ENCODE measurements around the gene SND1.

DNA sequence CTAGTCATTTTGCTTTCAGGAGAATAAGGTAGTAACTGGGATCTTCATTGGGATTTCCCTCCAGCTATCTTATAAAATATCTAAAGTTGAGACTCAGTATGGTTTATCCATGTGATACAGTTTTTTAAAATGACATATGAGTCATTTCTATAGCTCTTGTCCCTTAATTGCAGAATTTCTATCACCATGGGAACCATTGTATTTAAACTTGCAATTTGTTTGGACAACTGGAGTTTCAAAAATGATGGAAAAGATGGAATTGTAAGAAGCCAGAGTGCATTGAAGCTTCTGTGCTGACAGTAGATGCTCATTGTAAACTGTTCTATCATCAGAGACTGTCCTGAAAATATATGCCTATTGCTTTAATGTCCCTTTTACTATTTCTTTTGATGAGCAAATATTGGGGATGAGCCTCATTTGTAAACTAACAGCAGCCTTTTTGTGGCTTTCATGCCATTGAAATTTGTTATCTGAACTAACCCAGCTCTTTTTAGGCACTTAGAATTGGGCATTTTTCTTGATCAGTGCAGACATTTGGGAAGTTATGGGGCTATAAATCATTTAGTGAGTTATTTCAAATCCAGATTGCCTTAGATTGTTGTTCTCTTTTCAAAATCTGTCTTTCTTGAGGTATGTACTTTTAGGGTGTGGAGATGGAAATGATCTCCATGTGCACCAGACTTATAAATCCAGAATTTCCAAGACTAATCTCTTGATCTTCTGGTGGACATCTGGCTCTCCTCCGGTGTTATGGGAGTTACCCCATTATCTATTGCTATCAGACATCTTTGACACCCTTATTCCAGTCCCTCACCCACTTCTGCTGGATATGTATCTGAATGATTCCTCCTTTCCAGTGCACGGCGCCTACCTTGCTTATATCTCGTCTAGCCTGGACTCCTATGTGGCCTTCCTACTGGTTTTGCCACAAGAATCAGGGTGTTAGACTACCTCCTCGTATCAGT is 159.0 kb downstream of the SND1 start:
- TF ChIP-seq CTCF (IDR thresholded peaks at IDR 0.05) (no peak), POLR2A (IDR thresholded peaks at IDR 0.05) (no peak)
